HG02970 (cell line): ENCODE measurements around the gene PDZD4.

ENCODE experiments used
- ATAC-seq: cut with Tn5 transposase; IDR thresholded peaks from one replicate; pipeline ENCODE4 v1.9.1; 2021; ENCODE audit warnings: mild to moderate bottlenecking, moderate library complexity, moderate number of reproducible peaks; ENCODE audit not compliant: unreplicated experiment, low FRiP score

PDZD4 gene

GRCh38 chrX:153829799-153830639 lies at the start of gene PDZD4:
PDZD4 (minus strand) TSS chrX:153830544; CDS start chrX:153830298, 246 bp downstream.
- no peak for ATAC-seq

GRCh38 chrX:153879741-153880439 lies 49.5 kb upstream of the PDZD4 start:
- no peak for ATAC-seq

GRCh38 chrX:153878969-153879653 lies 48.8 kb upstream of the PDZD4 start:
- ATAC-seq = no peak

GRCh38 chrX:153878345-153878744 lies 48.0 kb upstream of the PDZD4 start:
- ATAC-seq = no peak

- ATAC-seq = no peak
These were observed 47.4 kb upstream of the PDZD4 start for GRCh38 chrX:153877571-153878261.

GRCh38 chrX:153876112-153876491 lies 45.8 kb upstream of the PDZD4 start:
- ATAC-seq = no peak

GRCh38 chrX:153875391-153876111 lies 45.2 kb upstream of the PDZD4 start:
- ATAC-seq = no peak

- ATAC-seq = no peak
These were observed 44.2 kb upstream of the PDZD4 start for GRCh38 chrX:153874366-153875125.

- ATAC-seq = no peak
These were observed 43.7 kb upstream of the PDZD4 start for GRCh38 chrX:153874085-153874365.

- ATAC-seq = no peak
These were observed 43.1 kb upstream of the PDZD4 start for GRCh38 chrX:153873282-153874084.

- no peak for ATAC-seq
These were observed 41.9 kb upstream of the PDZD4 start for GRCh38 chrX:153871946-153872878.

- no peak for ATAC-seq
These were observed 41.1 kb upstream of the PDZD4 start for GRCh38 chrX:153871451-153871850.

GRCh38 chrX:153870791-153871360 lies 40.5 kb upstream of the PDZD4 start:
- ATAC-seq = no peak

- ATAC-seq = no peak
These were observed 39.9 kb upstream of the PDZD4 start for GRCh38 chrX:153870288-153870690.

- ATAC-seq = no peak
These were observed 39.3 kb upstream of the PDZD4 start for GRCh38 chrX:153869473-153870287.
